ENCODE data around the gene ROPN1B. TPM values are rescaled to one million over a fixed set of nuclear protein-coding genes. Genes with fewer than 3 reads are reported as not detected.

ROPN1B gene
- polyA plus RNA-seq, 6 donors from 2014 or later = 0.19 TPM; not detected in 5

Other genes starting within 250 kb of the ROPN1B start
- 10 to 100 TPM; 21.4 to 28.7 (median 24.9) TPM for gene SLC41A3, start 114.9 kb downstream of the ROPN1B start, polyA plus RNA-seq (ENCODE audit: low read depth in 6 of 6)
- under 1 TPM in 1 of 6 donors, not detected in 5; 0.08 TPM for gene ALDH1L1, start 211.4 kb downstream of the ROPN1B start, polyA plus RNA-seq (ENCODE audit: low read depth in 6 of 6)